GM10266 (cell line): ENCODE data around the gene ZAR1L.

ENCODE experiments used
- DNase-seq: peaks from one replicate; pipeline ENCODE4 v3.0.0; 2012; ENCODE audit errors: extremely low spot score
- CTCF ChIP-seq: IDR thresholded peaks from 2 replicates; pipeline ENCODE4 v1.5.1; 2012; ENCODE audit warnings: mild to moderate bottlenecking, low read depth; ENCODE audit not compliant: control insufficient read depth, insufficient read depth; ENCODE audit errors: missing control alignments

The ZAR1L gene

DNA sequence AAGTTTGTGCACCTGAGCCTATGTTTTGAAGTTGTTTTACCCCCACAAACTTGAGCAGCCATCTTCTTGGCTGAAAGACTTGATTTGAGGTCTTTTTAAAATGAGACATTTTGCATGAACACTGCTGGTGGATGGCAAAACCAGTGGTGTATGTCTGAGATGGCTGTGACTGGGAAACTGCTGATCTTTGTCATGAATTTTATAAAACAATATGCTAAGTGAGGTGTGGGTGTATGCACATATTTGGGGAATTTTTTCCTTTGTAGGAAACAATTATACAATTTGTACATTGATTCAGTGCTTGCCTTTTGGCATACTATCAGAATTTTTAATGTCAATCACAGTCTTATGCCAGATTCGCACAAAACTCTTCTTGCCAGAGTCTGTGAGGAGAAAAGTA lies 52.5 kb downstream of the ZAR1L start:
- TF ChIP-seq CTCF = no peak
- no peak for DNase-seq

GRCh38 chr13:32262165-32262564 lies 53.0 kb downstream of the ZAR1L start:
- no peak for TF ChIP-seq CTCF
- no peak for DNase-seq

DNA sequence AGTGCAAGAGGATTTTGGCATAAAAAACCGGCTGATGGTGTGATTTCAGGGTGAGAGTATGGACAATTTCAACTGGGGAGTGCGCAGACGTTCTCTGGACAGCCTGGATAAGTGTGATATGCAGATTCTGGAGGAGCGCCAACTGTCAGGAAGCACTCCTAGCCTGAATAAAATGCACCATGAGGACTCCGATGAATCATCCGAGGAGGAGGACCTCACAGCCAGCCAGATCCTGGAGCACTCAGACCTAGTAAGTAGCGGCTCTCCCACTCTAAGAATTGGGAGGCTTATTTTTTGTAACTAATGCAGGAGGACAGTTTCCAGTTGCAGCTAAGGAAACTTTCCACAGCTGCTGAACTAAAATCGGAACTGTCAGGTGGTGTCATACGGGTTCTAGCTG lies 53.6 kb downstream of the ZAR1L start:
- no peak for DNase-seq

DNA sequence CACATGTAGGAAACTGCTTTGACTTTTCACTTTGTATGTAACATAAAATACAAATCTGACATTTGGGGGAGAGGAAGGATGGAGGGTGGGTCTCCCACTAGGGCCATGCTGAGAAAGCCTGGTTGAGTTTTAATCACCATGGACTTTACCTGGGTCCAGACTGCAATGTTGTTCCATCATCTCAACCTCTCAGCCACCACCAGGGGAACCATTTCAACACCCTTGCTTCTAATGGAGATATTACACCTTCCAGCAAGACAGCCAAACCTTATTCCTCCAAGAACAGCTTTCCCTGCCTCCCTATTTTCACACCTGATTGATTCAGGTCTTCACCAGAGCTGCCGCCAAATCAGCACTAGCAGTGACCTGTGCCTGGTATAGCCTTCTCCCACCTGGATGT lies 56.0 kb downstream of the ZAR1L start:
- no peak for DNase-seq
- no peak for TF ChIP-seq CTCF

More for the DNA sequence above, 53.6 kb downstream of the ZAR1L start:
- no peak for TF ChIP-seq CTCF

DNA sequence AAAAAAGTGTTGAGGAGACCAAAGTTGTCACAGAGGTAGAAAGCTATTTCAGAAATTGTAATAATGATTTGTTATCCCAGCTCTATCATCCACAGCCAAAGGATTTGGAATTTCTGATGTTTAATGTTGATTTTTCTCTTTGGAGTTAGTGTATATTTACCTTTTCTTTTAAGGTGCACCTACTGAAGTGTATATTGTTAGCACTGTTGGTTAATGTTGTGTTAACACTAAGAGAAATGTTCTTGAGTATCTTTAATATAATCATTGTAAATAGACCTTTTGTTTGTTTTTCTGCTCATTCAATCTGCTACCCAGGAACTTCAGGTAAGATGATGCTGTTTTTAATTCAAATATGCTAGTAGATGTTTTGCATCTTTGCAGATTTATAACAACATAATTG lies 57.5 kb downstream of the ZAR1L start:
- no peak for TF ChIP-seq CTCF
- DNase-seq = no peak

GRCh38 chr13:32256243-32256642 lies 58.9 kb downstream of the ZAR1L start:
- DNase-seq = no peak
- no peak for TF ChIP-seq CTCF

- TF ChIP-seq CTCF = no peak
- no peak for DNase-seq
Observed at GRCh38 chr13:32255724-32256109, 59.4 kb downstream of the ZAR1L start.
